ENCODE results near the gene VIPR2.

VIPR2 gene

DNA sequence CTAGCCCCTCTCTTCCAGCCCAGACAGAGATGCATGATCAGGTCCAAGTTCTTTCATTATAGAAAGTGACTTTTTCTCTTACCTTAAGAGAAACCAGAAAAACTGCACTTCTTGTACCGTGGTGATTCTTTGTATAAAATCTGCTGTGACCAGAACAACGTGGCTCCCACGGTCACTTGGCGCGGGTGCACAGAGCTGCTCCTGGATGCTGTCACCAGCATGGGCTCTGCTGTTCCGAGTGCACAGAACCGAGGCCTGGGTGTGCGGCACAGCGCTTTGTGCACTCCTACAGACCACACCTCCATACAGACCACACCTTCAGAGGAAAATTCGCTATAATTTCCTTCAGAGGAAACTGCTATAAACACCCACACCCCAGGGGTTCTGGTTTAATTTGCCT is 26.0 kb downstream of the VIPR2 start:
- TF ChIP-seq, protein P1, sequence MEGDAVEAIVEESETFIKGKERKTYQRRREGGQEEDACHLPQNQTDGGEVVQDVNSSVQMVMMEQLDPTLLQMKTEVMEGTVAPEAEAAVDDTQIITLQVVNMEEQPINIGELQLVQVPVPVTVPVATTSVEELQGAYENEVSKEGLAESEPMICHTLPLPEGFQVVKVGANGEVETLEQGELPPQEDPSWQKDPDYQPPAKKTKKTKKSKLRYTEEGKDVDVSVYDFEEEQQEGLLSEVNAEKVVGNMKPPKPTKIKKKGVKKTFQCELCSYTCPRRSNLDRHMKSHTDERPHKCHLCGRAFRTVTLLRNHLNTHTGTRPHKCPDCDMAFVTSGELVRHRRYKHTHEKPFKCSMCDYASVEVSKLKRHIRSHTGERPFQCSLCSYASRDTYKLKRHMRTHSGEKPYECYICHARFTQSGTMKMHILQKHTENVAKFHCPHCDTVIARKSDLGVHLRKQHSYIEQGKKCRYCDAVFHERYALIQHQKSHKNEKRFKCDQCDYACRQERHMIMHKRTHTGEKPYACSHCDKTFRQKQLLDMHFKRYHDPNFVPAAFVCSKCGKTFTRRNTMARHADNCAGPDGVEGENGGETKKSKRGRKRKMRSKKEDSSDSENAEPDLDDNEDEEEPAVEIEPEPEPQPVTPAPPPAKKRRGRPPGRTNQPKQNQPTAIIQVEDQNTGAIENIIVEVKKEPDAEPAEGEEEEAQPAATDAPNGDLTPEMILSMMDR (IDR thresholded peaks at IDR 0.05) = no peak

DNA sequence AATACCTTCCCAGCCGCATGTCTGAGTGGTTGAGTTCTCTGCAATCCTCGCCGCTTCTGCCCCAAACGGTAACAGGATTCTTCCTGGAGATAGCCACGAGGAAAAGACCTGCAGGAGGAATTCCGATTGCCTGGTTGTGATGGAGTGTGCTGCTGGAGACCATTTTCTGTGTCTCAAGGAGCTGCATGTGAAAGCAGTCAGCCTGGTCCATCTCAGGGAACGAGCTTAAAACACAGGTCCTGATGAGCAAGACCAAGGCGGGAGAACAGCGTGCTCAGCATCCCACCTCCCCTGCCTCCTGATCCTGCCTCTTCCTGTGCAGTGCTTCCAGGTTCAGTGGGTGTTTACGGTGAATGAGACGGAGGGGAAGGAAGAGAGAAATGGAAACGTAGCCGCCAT is 26.5 kb downstream of the VIPR2 start:
- TF ChIP-seq, protein P1 (IDR thresholded peaks at IDR 0.05) = no peak

DNA sequence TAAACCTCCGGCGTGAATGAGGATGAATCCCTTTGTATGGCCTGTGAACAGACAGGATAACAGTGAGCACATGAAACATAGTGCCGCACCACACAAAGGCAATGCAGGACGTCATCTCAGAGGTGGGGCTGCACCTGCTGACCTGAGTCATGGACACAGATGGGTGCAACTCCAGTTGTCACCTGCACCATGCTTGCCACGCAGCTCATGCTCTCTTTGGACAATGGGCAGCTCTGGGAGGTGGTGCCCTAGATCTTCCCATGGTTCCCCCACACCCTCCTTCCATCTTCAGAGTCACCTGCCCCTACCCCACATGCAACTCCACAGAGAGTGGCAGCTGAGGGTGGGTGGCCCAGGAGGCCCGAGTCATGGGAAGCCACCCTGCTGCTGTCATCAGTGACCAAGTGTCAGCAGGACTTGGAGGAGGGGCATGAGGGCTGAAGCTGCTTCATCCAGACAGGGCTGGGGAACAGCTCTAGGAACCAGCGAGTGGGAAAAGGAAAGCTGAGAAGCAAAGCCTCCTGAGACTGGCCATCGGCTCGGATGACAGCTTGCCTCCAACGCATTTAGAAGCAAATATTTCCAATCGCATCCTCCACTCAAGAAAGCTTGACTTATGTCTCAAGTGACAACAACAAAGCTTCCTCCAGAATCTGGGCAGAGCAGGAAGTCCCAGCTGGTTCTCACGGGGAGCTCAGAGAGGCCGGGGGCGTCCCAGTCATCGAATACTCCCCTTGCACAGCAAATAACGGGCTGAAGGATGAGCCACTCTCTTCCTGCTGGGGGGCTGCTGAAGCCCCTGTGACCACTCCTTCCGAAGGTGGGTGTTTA is 27.1 kb downstream of the VIPR2 start:
- TF ChIP-seq, protein P1 (IDR thresholded peaks at IDR 0.05) = no peak

DNA sequence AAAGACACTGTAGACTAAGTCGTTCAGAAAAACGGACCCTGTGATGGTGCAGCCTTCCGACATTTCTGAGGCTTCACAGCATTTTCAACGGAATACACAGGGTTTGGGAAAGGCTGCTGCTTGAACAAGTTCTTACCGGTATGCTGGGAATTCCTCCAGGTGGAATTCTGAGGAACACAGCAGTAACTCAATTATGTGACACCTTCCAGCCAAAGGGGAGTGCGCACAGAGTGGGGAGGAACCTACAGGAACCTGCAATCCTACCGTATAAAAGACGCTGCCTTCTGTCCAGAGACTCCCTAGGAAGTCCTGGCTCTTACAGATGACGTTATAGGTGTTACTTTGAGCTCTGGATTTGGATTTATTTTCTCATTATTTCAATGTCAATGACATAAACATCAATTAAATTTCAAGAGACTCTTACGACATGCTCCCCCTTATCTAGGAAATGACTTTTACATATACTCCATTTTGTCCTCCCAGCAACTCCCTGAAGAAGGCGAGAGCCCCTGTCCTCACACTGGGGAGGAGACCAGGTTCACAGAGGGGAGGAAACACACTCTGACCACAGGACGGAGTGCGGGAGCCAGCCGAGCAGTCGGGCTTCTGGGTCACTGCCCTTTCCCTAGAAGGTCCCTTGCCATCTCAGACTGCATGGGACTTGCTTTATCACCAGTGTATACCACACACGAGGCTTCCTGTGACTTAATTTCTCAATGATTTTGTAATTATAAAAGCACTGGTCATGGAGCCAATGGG is 27.9 kb downstream of the VIPR2 start:
- TF ChIP-seq, protein P1 (IDR thresholded peaks at IDR 0.05) = no peak

DNA sequence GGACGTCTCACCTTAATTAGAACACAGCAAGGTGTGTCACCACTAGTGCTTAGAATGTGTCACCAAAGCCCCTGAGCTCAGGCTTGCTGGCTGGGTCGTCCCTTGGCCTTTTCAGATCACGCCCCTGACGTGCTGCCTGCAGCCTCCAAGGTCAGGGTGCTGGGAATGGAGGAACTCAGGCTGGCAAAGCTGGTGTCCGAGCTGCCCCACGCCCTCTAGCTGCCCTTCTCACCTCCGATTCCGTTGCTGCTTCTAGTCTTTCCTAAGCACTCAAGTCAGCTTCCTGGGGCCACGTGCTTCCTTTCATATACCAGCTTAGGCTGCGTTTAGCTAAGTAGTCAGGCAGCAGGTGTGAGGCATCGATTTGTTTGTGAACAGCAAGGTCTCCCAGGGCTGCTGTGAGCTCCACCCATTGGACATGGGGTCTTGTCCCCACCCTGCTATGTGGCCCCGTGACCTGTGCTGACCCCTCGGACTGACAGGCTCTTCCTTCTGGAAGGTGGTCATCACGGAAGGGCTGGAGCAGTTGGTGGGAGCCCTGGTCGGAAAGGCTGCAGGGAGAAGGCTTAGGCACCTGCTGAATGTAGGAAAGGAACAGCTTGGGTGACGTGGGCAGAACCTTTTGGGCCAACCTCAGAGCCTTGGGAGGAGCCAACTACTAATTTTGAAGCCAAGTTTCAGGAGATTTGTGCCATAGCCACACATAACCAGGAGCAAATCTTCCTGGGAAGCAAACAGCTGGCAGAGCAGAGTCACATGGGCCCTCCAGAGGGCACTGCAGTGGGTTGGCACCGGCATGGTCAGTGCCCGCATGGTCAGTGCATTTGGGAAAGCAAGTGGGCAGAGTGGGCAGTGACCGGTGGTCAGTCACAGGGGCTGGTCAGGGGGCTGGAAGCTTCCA is 28.8 kb downstream of the VIPR2 start:
- TF ChIP-seq, protein P1 (IDR thresholded peaks at IDR 0.05) = peak; percentile 41

DNA sequence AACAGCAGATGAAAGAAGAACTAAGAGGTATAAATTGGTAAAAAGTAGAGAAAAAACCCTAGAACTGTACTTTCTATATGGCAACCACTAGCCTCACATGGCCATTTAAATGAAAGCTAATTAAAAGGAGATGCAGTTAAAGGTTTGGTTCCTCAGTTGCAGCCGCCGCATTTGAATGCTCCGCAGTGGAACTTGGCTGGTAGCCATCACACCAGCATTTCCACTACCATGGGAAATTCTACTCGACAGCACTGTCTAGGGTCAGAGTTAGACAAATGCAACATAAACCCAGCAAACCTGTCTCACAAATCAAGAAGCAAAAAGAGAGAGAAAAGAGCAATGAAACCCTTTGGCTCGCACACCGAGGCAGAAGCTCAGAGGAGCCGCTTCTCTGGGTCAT is 29.7 kb downstream of the VIPR2 start:
- TF ChIP-seq, protein P1 (IDR thresholded peaks at IDR 0.05) = no peak

DNA sequence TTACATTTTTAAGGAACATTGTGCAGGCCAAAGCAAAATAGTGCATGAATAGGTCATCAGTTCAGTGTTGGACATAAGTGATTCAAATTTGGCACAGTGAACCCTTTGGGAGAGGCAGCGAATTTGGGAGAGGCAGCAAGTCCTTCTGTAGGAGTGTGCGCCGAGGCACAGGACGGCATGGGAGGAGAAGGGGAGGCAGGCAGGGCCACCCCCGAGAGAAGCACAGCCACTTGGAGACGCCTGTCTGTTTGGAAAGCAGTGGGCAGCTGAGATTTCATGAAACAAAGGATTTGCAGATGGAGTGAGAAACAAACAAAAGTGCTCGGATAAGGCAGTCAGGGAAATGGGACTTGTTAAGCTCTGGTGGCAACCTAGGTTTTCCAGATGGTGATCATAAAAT is 30.6 kb downstream of the VIPR2 start:
- TF ChIP-seq, protein P1 (IDR thresholded peaks at IDR 0.05) = no peak

All from LNCAP (cell line).